GM21529 (cell line): ENCODE measurements around the gene OBSCN.

ENCODE experiments used
- ATAC-seq: cut with Tn5 transposase; IDR thresholded peaks from one replicate; pipeline ENCODE4 v1.9.1; 2021; ENCODE audit not compliant: unreplicated experiment

OBSCN gene

DNA sequence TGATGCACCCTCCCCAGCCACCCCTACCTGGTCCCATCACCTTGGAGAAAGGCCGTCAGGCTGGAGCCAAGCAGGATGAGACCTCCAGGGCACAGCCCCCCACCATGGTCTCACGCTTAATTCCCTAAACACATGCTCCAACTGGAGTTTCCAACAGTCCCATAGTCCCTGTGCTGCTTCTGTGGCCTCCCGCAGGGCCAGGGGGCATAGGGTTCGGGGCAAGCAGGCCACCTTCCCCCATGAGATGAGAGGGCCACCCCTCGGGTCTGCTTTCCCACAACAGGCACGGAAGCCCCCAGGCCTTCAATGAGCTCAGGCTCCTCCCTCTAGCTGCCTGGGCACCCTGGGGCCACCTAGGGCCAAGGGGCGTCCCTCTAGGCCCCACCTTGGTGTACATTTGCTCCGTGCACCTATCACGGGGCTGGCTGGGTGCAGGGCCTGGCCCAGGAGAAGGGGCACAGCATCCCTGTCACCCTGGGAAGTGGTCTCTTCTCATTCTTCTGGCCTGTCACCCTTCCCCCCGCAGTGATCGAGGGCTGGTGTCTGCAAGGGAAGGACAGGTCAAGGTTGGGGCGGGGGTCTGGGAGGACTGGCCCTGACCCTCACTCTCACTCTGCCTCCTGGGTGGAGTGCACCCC is 156.3 kb downstream of the OBSCN start:
- no peak for ATAC-seq

DNA sequence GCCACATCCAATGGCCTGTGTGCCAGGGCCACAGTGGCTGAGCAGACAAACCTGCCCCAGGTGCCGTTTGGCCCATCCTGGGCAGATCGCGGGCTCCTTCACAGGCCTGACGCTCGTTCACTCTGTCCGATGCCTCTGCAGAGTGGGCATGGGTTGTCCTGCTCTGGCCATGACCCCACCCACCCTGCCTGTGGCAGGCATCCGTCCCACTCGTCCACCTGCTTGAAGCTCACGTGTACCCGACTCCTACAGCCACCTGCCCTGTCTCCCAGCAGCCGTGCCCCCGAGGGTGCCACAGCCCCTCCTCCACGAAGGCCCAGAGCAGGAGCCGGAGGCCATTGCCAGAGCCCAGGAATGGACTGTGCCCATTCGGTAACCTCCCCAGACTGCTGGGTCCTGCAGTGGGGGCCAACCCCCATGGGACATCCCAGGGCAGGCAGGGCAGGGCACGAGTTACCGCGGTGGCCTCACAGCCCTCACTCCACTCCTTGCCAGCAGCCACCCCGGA is 156.9 kb downstream of the OBSCN start:
- no peak for ATAC-seq

GRCh38 chr1:228365271-228366061 is 157.6 kb downstream of the OBSCN start:
- ATAC-seq = no peak

GRCh38 chr1:228366062-228366865 is 158.4 kb downstream of the OBSCN start:
- no peak for ATAC-seq

GRCh38 chr1:228366866-228367741 is 159.3 kb downstream of the OBSCN start:
- no peak for ATAC-seq

DNA sequence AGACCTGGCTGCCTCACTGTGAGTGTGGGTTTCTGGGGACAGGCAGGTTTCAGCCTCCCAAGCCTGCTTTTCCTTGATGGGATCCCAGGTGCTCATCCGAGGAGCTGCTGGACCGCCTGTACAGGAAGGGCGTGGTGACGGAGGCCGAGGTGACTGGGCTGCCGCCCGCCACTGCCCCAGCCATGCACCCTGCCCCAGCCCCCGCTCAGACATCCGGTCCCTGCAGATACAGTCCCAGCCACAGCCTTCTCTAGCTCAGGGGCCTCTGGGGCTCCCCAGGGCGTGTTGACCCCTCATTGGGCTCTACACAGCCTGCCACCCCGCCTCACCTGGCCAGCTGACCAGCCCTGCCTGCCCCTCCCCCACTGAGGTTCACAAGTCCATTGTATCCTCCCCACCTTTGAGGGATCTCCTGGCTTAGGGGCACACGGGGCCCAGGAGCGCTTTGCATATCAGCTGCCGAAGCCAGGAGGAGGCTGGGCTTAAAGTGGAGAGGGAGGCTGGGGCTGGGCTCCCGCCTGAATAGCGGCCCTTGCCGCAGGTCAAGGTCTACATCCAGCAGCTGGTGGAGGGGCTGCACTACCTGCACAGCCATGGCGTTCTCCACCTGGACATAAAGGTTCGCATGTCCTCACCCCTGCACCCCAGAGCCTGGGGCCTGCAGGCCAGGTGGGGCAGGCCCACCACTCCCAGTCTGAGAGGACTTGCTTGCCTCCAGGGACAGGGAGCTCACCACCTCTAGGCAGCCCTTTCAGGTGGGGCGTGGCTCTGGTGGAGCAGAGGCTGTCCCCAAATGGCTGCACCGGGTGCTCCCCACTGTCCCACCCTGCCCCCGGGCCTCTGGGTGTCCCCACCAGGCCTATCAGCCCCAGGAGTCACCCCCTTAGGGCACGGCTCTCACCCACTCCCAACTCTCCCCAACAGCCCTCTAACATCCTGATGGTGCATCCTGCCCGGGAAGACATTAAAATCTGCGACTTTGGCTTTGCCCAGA is 160.3 kb downstream of the OBSCN start:
- ATAC-seq = peak; percentile 52

- ATAC-seq = no peak
Observed at GRCh38 chr1:228368801-228369607, 161.2 kb downstream of the OBSCN start.

- no peak for ATAC-seq
Observed at GRCh38 chr1:228369608-228370438, 162.0 kb downstream of the OBSCN start.

DNA sequence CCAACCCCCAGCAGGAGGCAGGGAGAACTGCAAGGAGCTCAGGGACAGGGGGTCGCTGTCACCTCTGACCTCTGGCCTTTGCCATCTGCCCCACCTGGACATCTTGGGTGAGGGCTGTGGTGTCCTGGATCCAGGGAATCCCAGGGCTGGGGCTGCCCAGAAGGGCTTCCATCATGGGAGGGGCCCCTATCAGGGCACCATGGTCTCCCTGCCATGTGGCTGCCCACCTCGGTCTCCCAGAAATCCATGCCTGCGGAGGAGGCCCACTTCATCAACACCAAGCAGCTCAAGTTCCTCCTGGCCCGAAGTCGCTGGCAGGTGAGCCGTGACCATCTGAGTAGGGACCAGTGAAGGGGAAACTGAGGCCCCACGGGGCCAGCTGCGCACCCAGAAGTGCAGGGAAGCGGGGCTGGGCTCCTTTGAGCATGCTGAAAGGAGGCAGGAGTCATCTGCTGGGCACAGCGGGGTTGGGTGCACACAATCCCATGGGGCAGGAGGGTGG is 162.6 kb downstream of the OBSCN start:
- ATAC-seq = no peak

DNA sequence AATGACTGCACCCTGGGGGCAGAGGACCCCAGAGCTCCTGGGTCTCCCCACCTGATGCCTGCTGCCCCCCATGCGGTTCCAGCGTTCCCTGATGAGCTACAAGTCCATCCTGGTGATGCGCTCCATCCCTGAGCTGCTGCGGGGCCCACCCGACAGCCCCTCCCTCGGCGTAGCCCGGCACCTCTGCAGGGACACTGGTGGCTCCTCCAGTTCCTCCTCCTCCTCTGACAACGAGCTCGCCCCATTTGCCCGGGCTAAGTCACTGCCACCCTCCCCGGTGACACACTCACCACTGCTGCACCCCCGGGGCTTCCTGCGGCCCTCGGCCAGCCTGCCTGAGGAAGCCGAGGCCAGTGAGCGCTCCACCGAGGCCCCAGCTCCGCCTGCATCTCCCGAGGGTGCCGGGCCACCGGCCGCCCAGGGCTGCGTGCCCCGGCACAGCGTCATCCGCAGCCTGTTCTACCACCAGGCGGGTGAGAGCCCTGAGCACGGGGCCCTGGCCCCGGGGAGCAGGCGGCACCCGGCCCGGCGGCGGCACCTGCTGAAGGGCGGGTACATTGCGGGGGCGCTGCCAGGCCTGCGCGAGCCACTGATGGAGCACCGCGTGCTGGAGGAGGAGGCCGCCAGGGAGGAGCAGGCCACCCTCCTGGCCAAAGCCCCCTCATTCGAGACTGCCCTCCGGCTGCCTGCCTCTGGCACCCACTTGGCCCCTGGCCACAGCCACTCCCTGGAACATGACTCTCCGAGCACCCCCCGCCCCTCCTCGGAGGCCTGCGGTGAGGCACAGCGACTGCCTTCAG is 163.3 kb downstream of the OBSCN start:
- ATAC-seq = no peak

DNA sequence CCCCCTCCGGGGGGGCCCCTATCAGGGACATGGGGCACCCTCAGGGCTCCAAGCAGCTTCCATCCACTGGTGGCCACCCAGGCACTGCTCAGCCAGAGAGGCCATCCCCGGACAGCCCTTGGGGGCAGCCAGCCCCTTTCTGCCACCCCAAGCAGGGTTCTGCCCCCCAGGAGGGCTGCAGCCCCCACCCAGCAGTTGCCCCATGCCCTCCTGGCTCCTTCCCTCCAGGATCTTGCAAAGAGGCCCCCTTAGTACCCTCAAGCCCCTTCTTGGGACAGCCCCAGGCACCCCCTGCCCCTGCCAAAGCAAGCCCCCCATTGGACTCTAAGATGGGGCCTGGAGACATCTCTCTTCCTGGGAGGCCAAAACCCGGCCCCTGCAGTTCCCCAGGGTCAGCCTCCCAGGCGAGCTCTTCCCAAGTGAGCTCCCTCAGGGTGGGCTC is 163.9 kb downstream of the OBSCN start:
- no peak for ATAC-seq

DNA sequence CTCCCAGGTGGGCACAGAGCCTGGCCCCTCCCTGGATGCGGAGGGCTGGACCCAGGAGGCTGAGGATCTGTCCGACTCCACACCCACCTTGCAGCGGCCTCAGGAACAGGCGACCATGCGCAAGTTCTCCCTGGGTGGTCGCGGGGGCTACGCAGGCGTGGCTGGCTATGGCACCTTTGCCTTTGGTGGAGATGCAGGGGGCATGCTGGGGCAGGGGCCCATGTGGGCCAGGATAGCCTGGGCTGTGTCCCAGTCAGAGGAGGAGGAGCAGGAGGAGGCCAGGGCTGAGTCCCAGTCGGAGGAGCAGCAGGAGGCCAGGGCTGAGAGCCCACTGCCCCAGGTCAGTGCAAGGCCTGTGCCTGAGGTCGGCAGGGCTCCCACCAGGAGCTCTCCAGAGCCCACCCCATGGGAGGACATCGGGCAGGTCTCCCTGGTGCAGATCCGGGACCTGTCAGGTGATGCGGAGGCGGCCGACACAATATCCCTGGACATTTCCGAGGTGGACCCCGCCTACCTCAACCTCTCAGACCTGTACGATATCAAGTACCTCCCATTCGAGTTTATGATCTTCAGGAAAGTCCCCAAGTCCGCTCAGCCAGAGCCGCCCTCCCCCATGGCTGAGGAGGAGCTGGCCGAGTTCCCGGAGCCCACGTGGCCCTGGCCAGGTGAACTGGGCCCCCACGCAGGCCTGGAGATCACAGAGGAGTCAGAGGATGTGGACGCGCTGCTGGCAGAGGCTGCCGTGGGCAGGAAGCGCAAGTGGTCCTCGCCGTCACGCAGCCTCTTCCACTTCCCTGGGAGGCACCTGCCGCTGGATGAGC is 164.5 kb downstream of the OBSCN start:
- no peak for ATAC-seq

GRCh38 chr1:228373004-228373680 is 165.3 kb downstream of the OBSCN start:
- ATAC-seq = no peak

DNA sequence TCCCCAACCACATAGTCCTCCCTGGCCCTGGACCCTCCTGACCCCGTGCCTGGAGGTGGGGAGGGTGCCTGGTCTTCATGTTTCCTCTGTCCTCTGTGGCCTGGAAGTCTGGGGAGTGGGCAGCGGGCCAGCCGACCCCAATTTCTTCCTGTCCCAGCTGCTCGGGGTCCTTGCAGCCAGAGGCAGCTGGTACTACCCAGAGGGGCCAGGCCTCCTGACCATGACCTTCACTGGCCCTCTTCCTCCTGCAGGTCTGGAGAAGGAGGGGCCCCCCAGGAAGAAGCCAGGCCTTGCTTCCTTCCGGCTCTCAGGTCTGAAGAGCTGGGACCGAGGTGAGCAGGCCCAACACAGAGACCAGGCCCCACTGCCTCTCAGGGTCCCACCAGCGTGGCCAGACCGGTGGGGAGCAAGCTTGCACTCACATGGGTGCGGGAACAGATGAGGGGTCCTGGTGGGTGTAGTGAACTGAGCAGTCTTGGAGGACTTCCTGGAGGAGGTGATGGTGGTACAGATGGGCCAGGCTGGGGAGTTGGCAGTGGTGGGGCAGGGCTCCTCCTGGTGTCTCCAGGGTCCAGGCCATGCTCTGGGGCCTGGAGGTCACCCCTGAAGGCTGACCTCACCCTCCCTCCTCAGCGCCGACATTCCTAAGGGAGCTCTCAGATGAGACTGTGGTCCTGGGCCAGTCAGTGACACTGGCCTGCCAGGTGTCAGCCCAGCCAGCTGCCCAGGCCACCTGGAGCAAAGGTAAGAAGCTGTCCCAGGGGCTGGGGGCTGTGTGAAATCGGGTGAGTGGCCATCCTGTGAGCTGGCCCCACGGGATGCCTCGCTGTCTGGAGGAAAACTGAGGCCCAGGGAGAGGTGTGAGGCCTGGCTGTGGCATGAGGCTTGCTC is 166.1 kb downstream of the OBSCN start:
- no peak for ATAC-seq
